Right lobe of liver (tissue), 4 donors: Measurements from ENCODE around the gene SACM1L.

Source experiments
- CTCF ChIP-seq, 4 donors: fragments of 200-600 bp in 3 of 4; fragments of 450-650 bp in 1 of 4; IDR thresholded peaks; one replicate each; pipeline versions ENCODE4 v1.5.1 to v1.8.0; 2016 to 2022; ENCODE audit warnings: antibody characterized with exemption in 4 of 4, mild to moderate bottlenecking in 2 of 4
- POLR2A ChIP-seq: fragments of 450-650 bp; IDR thresholded peaks from one replicate; pipeline ENCODE4 v1.6.1; 2017; ENCODE audit warnings: antibody characterized with exemption, mild to moderate bottlenecking
- donor health status: DM: no; HTN: no; CAD: no.
- donor health status: DM: no; HTN: no; CAD: no.
- donor health status: DM: no; HTN: yes; CAD: no.

- TF ChIP-seq CTCF (IDR thresholded peaks at IDR 0.05) (peak; percentile 67 to 78 (median 72)), POLR2A (no peak)
Measured at GRCh38 chr3:45760878-45761711, 71.9 kb downstream of the SACM1L start.
